Measurements from ENCODE around the gene CPA1. TPM values are rescaled to one million over a fixed set of nuclear protein-coding genes. Genes with fewer than 3 reads are reported as not detected.
A peak's percentile ranks its signal among the peaks of the same experiment; 100 is the strongest.

Gene CPA1
- total and polyA plus RNA-seq, 9 of the 15 experiments (the other 6 are each of a cell fraction or from before 2014, with no cell fraction given), result 6.5 TPM; not detected in 8

DNA sequence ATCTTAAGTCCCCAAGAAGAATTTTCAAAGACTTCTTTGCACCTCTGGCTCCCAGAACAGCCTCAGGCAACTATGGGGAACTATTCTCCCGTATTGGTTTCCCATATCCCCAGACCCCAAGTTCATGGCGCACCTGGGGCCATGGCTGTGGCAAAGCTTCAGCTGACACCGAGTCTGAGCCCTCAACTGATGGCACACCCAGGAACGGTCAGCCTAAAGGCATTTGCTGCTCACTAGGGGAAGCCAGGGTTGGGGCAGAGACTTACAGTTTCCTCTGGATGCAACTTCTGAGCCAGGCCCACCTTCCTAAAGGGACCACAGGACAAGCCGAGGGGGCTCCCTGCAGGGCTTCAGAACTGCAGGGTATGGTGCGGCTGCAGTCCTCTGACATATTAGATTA lies 13.7 kb upstream of the CPA1 start:
- H3K36me3 ChIP-seq (ENCODE audit: control insufficient read depth, insufficient read depth, low read length), result no peaks in the 10 kb centered on the region
- ATAC-seq (no peak), DNase-seq (ENCODE audit: extremely low read depth in 1 of 4, low spot score in 3 of 4) (no peak), FAIRE-seq (no peak)
- intact Hi-C loops (cut with micrococcal nuclease) (loop anchor here (10.0 kb wide), 1 partner anchor 292 kb away; the partner anchor contains the start of gene KLHDC10), in situ Hi-C loops (cut with MboI) (no loop called here)
- no peaks in the 10 kb centered on the region for H4K20me1 ChIP-seq (replicated peaks; ENCODE audit: control insufficient read depth, insufficient read depth, low read length)
- ChIA-PET POLR2A (no interaction called here), CTCF (ENCODE audit: low intra/inter-chr PET ratio) (no interaction called here)
- TF ChIP-seq DACH1 (IDR thresholded peaks at IDR 0.05; ENCODE audit: partially characterized antibody) (no peak), OTX1 (CRISPR knock-in tag; IDR thresholded peaks at IDR 0.05) (no peak), TRIM28 (IDR thresholded peaks at IDR 0.05) (no peak), ZNF274 (IDR thresholded peaks at IDR 0.05; ENCODE audit: borderline replicate concordance, low read depth, low read length) (no peak), CBFB (CRISPR knock-in tag; IDR thresholded peaks at IDR 0.05) (no peak), NFATC3 (IDR thresholded peaks at IDR 0.05) (no peak), PTBP1 (IDR thresholded peaks at IDR 0.05; ENCODE audit: low read depth, low read length) (no peak), USF1 (CRISPR knock-in tag; IDR thresholded peaks at IDR 0.05) (no peak), ZFP36 (IDR thresholded peaks at IDR 0.05; ENCODE audit: low read depth, low read length, partially characterized antibody) (no peak), ZNF395 (CRISPR knock-in tag; IDR thresholded peaks at IDR 0.05) (no peak), HNRNPUL1 (IDR thresholded peaks at IDR 0.05; ENCODE audit: low read length) (no peak), ATF7 (IDR thresholded peaks at IDR 0.05) (no peak), DPF2 (IDR thresholded peaks at IDR 0.05) (no peak)
- TF ChIP-seq, protein P1, sequence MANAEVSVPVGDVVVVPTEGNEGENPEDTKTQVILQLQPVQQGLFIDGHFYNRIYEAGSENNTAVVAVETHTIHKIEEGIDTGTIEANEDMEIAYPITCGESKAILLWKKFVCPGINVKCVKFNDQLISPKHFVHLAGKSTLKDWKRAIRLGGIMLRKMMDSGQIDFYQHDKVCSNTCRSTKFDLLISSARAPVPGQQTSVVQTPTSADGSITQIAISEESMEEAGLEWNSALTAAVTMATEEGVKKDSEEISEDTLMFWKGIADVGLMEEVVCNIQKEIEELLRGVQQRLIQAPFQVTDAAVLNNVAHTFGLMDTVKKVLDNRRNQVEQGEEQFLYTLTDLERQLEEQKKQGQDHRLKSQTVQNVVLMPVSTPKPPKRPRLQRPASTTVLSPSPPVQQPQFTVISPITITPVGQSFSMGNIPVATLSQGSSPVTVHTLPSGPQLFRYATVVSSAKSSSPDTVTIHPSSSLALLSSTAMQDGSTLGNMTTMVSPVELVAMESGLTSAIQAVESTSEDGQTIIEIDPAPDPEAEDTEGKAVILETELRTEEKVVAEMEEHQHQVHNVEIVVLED (CRISPR knock-in tag; IDR thresholded peaks at IDR 0.05), result no peak
- TF ChIP-seq, protein P2, sequence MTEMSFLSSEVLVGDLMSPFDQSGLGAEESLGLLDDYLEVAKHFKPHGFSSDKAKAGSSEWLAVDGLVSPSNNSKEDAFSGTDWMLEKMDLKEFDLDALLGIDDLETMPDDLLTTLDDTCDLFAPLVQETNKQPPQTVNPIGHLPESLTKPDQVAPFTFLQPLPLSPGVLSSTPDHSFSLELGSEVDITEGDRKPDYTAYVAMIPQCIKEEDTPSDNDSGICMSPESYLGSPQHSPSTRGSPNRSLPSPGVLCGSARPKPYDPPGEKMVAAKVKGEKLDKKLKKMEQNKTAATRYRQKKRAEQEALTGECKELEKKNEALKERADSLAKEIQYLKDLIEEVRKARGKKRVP (CRISPR knock-in tag; IDR thresholded peaks at IDR 0.05), result no peak
- TF ChIP-seq, protein P3, sequence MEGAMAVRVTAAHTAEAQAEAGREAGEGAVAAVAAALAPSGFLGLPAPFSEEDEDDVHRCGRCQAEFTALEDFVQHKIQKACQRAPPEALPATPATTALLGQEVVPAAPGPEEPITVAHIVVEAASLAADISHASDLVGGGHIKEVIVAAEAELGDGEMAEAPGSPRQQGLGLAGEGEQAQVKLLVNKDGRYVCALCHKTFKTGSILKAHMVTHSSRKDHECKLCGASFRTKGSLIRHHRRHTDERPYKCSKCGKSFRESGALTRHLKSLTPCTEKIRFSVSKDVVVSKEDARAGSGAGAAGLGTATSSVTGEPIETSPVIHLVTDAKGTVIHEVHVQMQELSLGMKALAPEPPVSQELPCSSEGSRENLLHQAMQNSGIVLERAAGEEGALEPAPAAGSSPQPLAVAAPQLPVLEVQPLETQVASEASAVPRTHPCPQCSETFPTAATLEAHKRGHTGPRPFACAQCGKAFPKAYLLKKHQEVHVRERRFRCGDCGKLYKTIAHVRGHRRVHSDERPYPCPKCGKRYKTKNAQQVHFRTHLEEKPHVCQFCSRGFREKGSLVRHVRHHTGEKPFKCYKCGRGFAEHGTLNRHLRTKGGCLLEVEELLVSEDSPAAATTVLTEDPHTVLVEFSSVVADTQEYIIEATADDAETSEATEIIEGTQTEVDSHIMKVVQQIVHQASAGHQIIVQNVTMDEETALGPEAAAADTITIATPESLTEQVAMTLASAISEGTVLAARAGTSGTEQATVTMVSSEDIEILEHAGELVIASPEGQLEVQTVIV (CRISPR knock-in tag; IDR thresholded peaks at IDR 0.05; ENCODE audit: borderline replicate concordance), result no peak
- H2AFZ ChIP-seq (ENCODE audit: low read depth, low read length), result peak overlapping the region; percentile 84
- WGBS (ENCODE audit: insufficient coverage, low coverage, missing lambda C conversion rate), result 26% methylated on average over 6 of the region's 6 CpGs
- no peaks in the 10 kb centered on the region for H3K9me3 ChIP-seq (replicated peaks; ENCODE audit: control insufficient read depth, insufficient read depth, low read depth, low read length)
- no peaks in the 10 kb centered on the region for H3K9me1 ChIP-seq (ENCODE audit: control insufficient read depth, insufficient read depth, low read length)
- no peaks in the 10 kb centered on the region for H3K79me2 ChIP-seq (ENCODE audit: control insufficient read depth, insufficient read depth, low read length)
- no peaks in the 10 kb centered on the region; a peak in 3 of 5 replicates for H3K4me1 ChIP-seq (replicated peaks in 1 of 2; ENCODE audit: control insufficient read depth in 2 of 2, insufficient read depth in 2 of 2, low read length in 2 of 2)
- peaks cover 15 to 36% of the 10 kb centered on the region in 2 experiments for H3K27me3 ChIP-seq (ENCODE audit: control insufficient read depth in 2 of 2, insufficient read depth in 2 of 2, low read length in 2 of 2)
- no peak overlapping the region for H3K4me2 ChIP-seq (ENCODE audit: insufficient read depth, low read length)
- no peak overlapping the region for H3K27ac ChIP-seq (ENCODE audit: extremely low read depth, low read depth, low read length)
- H3K4me3 ChIP-seq, result no peak overlapping the region
- no peak overlapping the region for H3K9ac ChIP-seq (ENCODE audit: insufficient read depth in 1 of 2, low read depth in 2 of 2, low read length in 2 of 2)
- BruUV-seq (replicated peaks), result no TSS peak

Measured in K562 (cell line).